LHCN-M2 (cell line): ENCODE results near the gene MAN1A1. TPM values are rescaled to one million over a fixed set of nuclear protein-coding genes. Genes with fewer than 3 reads are reported as not detected.
A peak's percentile ranks its signal among the peaks of the same experiment; 100 is the strongest.

Source experiments
- DNase-seq: peaks from one replicate; pipeline ENCODE4 v3.0.0-alpha.2; 2012; ENCODE audit warnings: low read depth
- total RNA-seq: library from RNA; depleted of rRNA; stranded (reverse); fragments of >200 nt; gene quantifications from 2 replicates; pipeline ENCODE4 v1.2.3, GENCODE V29; 2014

Gene MAN1A1
- total RNA-seq, 1 experiment from 2014 or later = 104 TPM

DNA sequence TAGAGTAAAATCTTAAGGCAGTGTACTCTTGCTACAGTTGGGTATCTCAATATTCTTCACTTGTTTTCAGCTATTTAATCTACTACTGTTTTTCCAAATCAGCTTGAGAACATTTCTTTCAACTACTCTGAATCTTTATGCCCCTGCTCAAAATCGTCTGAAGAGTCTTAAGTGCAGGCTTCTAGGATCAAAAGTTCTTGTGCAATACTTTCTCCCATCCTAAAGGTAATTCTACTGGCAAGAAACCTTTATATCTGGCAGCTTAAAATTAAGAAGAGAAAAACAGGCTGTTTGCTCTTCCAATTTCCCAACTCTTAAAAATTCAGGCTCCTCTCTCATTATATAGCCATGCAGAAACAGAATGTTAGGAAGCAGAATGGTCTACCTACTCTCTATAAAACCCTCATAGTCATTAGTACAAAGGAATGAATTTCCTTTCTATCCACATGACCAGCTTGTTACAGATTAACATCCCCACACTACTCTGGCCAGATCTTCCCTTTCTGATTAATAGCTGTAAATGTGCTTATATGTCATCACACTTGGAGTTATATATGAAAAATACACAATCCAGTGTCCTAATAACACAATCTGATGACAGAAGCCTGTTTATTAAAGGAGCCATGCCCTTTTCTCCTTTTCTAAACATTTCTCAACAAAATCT lies 148.9 kb downstream of the MAN1A1 start:
- no peak for DNase-seq

DNA sequence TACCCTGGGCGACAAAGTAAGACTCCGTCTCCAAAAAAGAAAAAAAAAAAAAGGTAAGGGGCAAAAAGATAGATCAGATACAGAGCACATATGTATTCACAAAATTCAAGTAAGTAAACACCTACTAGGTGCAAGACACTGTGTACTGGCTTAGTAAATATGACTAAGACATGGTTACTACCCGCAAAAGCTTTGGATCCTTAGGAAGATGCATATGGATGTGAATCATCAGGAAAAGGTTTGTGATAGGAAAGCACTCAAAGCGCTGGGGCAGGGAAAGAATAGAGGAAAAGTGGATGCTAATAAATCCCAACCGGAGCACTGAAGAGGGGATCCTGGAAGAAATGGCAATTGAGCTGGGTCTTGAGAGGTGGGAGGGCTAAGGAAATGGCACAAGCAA lies 152.3 kb downstream of the MAN1A1 start:
- no peak for DNase-seq

DNA sequence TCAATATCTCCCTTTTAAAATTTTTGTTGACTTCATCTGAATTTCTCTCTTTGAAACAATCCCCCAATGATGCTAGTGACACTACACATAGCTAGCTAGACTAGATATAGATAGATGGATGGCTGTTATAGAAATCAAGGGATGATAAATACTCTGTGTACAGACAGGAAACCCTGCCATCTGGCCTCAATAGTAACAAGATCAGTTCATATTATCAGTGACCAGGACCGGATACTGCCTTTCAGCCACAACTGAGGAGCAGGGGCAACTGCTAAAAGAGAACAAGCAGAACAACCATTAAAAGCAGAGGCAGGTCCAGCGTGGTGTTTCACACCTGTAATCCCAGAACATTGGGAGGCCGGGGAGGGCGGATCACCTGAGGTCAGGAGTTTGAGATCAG lies 152.8 kb downstream of the MAN1A1 start:
- no peak for DNase-seq

DNA sequence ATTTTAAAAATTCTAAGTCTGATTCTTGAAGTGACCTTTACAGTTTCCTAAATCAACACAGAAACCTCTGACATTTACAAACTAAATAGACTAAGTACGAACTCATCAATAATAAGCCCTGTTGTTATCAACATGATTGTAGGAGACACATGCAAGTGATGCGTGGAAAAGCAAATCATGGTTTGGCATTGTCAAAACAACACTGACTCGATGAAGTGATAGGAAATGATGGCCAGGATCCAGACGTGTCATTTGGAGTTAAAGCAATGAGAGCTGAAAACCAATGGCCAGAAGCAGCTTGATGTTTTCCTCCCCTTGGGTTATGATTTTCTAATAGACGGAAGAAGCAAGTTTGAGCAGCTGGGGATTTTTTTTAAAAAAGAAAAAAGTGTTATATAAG lies 153.7 kb downstream of the MAN1A1 start:
- DNase-seq = no peak

DNA sequence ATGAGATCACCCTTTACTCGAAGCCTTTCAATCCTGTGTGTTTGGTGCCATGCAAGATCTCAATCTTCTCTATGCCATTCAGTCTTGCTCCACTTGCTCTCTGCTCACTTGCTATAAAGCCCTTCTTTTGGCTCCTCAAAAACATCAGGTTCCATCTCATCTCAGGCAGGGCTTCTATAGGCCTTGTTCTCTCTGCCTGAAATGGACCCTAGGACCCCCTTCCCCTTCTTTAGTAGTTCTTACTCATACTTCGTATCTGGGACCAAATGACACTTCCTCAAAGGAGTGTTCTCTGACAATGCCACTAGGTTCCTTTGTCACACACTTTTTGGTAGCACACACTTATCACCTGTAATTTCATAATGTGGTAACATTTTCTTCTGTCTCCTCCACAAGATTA lies 154.4 kb downstream of the MAN1A1 start:
- no peak for DNase-seq

DNA sequence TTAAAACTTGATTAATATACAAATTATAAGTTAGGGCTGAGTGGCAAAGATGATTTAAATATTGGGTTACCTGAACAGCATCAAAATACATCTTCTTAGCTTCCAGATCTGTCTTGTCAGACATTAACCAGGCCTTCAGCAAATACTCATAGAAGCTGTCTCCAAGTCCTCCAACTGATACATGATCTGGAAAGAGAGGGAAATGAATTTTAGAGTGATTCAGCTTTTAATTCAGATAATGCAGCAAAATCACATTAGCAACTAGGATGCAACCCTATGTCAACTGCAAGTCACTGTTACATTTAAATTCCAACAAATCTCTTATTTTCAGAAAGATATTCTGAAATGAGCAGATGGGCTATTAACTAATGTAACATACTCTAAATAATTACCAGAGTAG lies 155.9 kb downstream of the MAN1A1 start:
- DNase-seq = no peak

DNA sequence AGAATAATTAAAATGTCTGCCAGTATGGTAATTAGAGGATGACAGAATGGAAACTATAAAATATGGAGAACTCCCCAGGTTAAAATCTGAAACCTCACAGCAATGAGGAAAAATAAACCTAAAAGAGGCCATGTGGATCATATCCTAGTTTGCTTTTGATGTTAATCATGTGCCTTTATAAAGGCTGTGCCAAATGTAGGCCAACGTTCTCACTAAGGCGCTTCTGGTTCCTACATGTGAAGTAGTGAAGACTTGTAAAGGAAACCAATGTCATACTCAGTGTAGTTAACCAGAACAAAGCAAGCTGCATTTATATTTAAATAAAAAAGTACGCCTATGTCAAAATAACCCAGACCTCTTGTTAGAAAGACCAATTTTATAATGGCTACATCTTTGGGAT lies 157.4 kb downstream of the MAN1A1 start:
- no peak for DNase-seq

DNA sequence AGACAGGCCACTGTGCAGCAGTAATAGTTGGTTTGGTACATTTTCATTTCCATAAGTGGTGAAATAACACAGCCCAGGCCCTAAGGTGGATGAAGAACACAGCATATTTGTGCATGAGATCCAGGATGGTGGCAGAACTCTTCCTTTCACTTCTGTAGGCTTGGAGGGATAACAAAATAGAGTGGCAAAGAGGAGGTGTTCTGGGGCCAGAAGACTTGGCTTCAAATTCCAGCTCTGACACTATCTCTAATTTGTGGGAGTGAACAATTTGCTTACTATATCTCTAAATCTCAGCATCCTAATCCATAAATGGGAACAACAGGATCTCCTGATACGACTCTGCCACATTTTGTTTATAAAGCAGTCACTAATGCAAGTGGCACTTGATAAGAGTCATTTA lies 159.4 kb downstream of the MAN1A1 start:
- no peak for DNase-seq

DNA sequence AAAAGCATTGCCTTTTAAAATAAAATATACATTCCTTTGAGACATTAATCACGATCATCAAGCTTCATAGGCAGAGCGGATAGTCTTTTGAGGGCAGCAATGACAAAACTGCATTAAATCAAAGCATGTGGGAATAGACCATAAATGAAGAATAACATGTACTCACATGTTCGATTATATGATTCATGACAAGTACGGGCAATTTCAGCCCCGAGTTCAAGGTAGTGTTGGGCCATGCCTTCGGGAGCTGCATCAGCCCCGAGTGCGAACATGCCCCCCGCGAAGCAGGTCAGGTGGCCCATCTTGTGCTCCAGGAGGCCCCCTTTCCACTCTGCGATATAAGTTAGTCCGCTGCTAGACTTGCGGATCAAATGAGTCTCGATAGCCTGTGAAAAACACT lies 160.1 kb downstream of the MAN1A1 start:
- no peak for DNase-seq

DNA sequence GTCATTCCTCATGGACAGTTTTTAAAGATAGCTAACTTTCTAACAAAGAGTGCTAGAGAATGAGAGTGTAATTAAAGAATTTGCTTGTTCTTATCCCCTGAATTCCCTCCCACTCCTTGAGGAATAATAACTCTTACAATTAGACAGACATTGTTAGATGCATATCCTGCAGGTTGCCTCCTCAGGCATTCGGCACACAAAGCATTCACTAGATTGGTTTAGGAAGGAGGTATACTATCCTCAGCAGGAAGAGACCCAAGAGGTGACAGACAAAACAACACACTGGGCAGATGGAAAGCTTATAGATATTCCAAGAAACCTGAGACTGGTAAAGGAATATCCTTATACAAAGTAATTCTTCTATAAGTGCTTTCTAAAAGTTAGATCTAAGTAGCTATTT lies 162.0 kb downstream of the MAN1A1 start:
- no peak for DNase-seq

DNA sequence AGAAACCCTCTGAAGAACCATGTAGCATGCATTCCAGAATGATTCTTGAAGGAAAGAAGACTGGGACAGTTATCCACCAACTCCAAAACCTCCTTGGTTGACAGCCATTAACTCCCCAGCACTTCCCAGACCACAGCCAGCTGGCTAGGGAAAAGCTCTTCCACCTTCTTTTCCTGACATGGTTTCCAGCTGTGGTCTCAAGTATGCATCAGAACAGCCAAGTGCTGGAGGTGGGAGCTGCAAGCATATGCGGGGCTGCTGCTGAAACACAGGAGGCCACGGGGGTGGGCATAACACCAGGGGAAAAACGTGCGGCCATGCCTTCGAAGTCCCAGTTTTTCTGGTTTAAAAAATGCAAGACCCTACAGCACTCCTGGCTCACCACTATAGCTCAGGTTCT lies 163.1 kb downstream of the MAN1A1 start:
- DNase-seq = no peak

DNA sequence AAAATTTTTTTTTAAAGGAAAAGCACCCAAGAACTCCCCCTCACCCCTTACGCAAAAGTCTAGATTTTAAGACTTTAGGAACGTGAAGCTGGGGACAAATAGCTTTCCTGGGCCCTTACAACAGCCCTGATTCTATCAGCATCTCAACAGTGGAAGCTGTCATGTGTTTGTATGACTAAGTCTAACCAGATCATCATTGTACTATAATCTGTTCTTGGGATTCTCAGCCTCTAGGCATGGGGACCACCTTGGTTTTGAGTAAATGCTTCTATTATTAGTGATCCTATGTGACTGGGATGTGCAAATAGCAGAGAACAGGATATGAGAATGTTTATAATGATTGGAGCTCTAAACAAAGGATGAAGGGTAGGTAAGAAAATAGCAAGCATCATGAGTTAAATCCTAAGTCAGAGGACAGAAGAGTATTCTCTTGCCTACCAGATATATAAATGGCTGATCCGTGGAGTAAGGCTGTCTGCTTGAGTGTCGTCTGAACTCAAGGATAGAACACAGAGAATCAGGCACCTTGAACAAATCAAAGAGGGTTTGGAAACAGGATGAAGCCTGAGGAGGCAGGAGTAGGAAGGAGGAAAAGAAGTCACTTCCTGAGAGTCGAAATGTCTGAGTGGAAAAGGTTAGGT lies 165.4 kb downstream of the MAN1A1 start:
- DNase-seq = peak; percentile 7

DNA sequence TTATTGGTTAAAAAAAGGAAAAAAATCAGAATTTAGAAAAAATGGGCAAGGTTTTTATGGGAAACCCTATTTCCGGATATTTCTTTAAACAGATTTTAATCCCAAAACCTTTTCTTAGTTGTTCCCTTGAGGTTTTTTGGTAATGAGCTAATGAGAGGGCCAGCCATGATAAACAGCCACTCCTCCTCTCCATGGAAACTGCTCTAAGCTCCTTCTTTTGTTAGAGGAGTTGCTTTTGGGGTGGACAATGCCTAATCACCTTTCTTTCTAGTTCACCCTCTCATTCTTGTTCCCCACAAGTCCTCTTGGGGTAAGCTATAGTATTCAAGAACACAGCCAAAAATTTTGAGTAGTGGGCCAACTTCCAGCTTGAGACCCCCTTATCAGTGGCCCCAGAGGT lies 166.1 kb downstream of the MAN1A1 start:
- no peak for DNase-seq

DNA sequence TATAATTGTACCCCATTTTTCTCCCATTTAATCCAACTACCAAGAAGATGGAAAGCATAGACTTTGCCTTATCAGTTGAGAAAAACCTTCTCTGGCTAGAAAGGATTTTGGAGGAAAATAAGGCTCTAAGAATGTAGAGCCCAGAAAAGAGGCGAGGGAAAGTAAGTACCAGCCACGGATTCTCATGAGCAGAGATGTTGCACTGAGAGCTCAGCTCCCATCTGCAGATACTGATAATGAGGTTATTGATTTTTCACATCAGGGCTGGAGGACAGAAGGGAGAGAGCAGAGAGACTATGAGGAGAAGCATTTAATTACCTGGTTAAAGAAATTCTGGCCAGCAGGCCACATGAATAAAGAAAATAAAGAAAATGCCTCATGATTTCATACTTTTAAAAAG lies 166.7 kb downstream of the MAN1A1 start:
- no peak for DNase-seq

DNA sequence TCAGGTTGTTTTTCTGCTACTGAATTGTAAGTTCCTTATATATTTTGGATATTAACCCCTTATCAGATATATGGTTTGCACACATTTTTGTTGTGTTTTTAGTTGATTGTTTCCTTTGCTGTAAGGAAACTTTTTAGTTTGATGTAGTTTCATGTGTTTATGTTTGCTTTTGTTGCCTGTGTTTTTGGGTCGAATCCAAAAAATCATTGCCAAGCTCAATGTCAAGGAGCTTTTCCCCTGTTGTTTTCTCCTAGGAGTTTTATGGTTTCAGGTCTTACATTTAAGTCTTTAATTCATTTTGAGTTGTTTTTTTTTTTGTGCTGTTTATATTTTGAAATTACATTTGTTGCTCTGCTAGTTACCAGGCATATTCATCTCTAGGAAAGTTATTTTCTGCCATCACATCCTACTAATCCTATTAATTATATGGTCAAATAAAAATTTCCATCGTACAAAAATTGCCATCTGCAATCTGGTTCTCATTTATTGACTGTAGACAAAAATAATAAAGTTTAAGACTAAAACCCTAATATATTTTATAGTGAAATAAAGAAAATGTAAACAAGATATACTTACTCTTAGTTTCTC lies 167.3 kb downstream of the MAN1A1 start:
- no peak for DNase-seq

DNA sequence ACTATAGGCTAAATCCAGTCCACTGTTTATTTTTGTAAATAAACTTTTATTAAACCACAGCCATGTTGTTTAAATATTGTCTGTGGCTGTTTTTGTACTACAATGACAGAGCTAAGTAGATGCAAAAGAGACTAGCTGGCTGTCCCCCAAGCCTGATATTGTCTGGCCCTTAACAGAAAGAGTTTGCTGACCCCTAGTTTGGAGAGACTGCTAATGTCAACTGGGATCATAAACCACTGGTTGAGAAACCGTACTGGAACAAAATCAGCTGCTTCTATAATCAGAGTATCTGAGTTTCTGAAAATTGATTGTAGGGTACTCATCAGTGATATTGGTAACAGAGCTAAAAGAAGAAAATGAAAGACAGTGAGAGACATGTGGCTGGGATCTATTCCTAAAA lies 168.5 kb downstream of the MAN1A1 start:
- DNase-seq = no peak

DNA sequence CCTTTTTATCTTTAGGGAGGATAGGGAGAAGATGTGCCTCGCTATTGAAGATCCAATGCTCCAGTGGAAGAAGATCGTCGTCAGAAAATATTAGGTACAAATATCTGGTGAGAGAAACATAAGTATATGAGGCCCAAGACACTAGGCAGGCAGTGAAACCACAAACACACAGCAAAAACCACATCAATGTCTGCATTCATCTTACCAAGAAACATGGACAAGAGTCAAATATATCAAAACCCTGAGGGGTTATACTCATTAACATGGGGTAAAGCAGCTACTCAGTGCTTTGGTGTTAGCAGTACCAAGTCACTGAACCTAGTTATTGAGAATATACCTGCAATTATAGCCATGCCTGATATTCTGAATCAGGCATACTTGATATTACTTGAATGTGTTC lies 169.7 kb downstream of the MAN1A1 start:
- no peak for DNase-seq

DNA sequence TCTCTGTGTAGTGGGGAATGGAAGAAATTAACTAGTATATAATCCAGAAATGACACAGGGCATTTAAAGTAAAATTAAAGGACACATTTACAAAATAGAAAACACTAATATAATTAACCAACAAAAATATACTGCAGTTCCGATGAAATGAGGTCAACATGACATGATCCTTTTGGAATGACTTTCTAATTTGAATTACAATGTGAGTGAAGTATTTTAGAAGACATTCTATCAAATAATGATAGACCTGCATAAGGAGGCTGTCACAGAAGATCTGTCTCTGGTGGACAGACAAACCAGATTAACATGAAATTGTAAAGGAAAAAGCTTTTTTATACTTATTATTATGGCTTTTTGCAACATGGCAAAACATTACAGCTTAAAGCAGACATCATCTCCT lies 170.5 kb downstream of the MAN1A1 start:
- no peak for DNase-seq

DNA sequence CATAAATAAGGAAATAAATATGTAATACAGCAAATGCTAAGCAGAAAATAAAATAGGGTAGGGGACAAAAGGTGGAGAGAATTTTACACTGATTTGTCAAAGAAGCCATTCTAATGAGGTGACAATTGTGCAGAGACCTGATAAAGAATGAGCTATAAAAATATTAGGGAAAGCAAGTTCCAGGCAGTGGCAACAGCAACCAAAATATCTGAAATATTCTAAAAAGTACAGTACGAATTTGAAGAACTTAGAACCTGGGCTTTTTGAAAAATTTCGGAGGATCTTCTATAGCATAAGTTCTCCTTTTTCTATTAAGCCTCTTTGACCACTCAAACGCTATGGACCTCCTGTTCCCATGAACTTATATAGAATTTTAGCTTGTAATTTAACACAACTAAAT lies 173.1 kb downstream of the MAN1A1 start:
- DNase-seq = no peak

DNA sequence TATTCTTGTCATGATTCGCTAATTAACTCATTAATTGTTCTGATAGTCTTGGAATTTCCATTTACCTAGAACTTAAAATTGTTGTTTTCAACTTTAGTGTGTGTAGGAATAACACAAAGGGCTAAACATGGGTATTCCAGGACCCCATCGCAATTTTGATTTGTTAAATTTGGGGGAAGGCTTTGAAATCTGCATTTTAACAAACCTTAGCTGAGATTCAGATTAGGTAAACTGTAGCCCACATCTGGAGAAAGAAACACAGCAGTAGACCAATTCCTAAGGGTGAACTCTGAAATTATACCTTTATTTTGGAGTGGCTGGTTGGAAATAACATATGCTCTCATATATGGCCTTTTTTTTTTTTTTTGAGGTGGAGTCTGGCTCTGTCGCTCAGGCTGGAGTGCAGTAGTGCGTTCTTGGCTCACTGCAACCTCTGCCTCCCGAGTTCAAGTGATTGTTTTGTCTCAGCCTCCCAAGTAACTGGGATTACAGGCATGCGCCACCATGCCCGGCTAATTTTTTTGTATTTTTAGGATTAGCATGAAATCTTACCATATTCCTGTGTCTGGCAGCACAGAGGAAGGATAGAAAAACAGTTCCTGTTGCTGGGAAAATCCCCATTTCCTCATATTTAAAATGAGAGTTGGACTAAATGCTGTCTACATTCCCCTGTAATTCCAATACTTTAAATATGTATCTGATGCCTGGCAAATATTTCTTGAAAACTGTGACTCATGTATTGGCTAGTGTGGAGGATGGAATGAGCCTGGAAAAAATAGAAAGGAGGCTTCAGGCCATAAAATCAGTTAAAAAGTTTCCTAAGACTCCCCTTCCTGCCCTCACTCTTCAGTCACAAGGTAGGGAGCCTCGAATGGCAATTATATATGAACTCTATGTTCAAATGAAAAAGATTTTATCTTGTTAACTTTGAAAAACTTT lies 174.4 kb downstream of the MAN1A1 start:
- DNase-seq = no peak

DNA sequence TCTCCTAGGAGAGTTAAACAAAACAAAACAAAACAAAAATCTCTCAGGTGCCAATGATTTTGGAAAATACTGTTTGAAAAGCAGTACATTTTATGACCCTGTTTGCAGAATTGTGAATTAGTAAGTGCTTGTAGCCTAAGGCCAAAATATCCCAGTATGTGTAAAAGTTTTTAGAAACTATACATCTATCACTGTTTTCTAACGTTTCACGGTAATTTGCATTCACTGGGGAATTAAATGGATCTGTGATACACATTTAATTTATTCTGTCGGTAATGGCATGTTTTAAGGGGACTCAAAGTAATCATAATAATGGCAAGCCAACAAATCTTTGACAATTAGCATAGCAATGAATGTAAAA lies 175.5 kb downstream of the MAN1A1 start:
- no peak for DNase-seq
